Stimulated activated CD4-positive, alpha-beta T cell treated with anti-CD3 and anti-CD28 coated beads, Interleukin-4, amount 100 ng/mL, for 1 hour (primary cell): ENCODE measurements around the gene BZW2.
"Not testable (repeated sequence)": the region's sequence is repeated elsewhere in the genome, so short reads cannot be mapped to it uniquely, and the experiment has no call there.

ENCODE experiments used
- DNase-seq: peaks from one replicate; pipeline ENCODE4 v3.0.0-alpha.2; 2020

BZW2 gene

DNA sequence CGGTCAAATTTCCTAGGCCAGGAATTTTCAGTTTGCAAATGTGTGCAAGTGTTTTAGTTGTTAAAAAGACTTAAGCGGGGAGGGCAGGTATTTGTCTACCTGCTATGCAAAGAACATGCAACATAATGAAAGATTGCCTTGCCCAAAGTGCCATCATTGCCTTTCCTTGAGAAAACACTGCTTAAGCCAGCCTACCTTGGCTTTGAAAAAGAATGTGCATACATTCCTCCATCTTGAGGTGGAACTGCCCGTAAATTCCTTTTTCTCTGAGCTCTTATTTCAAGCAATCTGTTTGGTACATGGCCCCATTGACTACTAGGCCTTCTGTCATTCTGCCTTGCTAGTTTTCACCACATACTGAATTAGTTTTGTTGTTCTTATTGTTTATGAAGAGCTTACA, 29.3 kb downstream of the BZW2 start:
- no peak for DNase-seq

DNA sequence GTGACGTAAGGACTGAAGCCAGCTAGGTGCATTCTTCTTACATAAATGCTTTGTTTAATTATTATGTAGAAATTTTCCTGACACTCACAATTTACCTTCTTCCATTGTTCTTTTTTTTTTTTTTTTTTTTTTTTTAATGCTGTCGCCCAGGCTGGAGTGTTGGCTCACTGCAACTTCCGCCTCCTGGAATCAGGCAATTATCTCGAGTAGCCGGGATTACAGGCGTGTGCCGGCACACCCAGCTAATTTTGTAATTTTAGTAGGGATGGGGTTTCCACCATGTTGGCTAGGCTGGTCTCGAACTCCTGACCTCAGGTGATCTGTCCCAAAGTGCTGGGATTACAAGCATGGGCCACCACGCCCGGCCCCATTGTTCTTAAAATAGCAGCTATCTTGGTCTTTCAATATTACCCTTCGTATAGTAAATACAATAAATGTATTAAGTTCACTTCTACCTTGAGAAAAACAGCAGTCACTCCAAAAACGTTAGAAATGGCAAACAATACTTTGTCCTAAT, 32.1 kb downstream of the BZW2 start:
- DNase-seq = no peak

DNA sequence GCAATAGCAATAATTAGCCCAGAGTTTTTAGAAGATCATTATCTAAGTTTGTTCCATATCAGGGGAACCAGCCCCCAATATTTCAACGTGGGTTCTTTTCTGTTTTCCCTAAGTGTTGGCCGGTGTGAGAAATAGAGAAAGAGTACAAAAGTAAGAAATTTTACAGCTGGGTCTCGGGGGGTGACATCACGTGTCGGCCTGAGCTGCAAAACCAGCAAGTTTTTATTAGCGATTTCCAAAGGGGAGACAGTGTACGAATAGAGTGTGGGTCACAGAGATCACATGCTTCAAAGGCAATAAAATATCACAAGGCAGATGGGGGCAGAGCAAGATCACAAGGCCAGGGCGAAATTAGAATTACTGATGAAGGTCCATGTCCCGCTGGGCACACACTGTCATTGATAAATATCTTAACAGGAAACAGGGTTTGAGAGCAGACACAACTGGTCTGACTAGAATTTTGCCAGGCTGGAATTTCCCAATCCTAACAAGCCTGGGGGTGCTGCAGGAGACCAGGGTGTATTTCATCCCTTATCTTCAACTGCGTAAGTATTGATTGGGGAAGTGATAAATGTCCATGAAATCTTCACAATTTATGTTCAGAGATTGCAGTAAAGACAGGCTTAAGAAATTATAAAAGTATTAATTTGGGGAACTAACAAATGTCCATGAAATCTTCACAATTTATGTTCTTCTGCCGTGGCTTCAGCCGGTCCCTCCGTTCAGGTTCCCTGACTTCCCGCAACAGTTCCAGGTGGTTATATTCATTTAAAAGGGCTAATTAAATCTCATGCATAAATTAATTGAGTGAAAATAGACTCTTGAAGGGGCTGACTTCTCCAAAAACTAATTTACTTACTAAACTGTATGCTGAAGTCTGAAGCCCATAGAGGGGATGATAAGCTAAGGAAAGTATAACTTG, 32.9 kb downstream of the BZW2 start:
- DNase-seq = not testable (repeated sequence)

DNA sequence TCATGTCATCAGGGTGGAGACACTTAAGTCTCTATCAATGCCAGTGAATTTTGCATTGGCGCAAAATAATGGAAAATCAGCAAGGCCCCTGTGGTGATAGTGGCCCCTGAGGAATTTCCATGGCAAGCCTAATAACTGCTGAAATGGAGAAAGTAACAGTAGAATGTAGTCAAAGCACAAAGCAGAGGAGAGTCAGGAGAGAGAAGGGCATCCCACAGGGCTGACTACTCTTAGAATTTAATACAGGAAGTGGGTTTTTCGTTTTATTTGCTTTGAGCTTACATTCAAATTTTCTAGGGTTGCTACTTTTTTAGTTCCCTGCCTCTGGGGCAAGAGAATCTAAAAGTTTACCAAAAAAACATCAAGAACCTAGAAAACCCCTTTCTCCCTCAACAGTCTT, 39.0 kb downstream of the BZW2 start:
- no peak for DNase-seq

DNA sequence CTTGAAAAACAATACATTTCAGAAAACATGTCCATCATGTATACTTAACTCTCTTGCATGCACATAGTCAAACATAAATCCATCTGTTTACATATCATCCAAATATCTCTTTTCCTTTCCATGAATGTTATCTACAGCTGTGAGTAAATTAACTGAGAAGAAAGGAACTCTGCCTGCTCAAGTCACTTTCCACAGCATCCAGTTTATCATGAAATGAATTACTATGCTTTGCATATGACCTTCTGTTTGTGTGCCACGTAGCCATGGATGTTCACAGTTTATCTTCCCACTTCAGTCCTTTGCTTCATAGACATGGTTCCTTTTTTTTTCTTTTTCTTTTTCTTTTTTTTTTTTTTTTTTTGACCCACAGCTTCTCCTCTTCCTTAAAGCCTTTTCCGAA, 39.6 kb downstream of the BZW2 start:
- DNase-seq = no peak

DNA sequence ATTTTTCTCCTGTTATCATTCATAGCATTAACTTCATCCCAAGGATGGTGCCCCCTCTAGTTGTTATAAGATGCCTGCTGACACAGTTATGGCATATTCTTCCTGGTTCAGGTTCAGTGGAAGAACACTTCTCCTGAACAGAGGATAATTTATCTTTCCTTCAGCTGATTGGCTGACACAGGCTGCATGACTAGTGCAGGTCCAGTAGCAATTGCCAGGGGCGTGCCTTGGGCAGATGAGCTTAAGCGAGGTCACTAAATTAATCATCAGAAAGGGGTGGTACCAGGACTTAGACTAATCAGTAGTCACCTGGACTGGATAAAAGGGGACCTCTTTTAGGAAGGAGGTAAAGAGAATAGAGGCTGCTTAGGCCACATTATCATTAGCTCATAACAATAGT, 42.3 kb downstream of the BZW2 start:
- DNase-seq = no peak

DNA sequence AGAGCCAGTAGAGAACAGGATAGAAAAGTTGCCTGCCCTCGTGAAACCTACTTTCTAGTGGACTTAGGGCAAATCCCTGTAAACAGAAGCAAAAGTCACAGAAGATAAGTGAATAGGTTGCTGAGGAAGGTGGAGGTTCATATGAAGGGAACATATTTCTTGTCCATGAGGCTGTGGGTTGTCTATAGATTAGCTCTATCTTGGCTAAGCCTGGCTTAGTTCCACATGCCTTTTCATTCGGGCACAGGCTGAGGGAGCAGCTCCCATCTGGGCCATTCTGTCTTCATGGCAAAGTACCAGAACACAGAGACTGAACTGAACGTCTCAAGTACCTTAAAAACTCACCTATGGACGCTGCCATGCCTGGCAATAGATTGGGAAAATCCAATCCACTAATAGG, 45.3 kb downstream of the BZW2 start:
- no peak for DNase-seq

DNA sequence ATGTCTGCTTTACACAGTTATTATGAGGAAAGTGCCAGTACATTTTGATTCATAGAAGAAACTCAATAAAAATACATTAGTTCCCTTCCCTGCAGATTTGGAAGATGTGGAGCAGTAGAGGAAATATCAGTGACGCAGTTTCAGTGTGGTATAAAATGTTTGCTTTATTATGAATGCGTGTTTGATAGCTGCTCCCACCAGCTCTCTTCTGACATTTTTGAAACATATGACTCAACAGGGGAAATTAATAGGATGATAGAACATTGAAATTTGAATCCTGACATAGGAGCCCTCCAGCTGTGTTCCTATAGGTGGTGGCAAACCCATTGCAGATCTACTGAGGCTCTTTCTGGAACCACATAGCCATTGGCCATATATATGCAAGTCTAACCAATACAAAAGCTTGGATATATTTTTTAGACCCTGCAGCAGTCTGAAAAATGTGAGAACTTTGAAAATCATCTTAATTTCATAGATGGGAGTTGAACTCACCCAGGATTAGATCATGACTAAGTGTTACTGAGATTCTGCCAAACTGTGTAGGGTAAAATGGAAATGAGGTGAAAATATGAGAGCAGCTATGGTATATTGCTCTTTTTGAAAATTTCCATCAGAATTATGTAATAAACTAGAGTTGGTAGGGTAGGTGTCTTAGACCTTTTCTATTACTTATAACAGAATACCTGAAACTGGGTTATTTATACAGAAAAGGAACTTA, 47.8 kb downstream of the BZW2 start:
- no peak for DNase-seq

DNA sequence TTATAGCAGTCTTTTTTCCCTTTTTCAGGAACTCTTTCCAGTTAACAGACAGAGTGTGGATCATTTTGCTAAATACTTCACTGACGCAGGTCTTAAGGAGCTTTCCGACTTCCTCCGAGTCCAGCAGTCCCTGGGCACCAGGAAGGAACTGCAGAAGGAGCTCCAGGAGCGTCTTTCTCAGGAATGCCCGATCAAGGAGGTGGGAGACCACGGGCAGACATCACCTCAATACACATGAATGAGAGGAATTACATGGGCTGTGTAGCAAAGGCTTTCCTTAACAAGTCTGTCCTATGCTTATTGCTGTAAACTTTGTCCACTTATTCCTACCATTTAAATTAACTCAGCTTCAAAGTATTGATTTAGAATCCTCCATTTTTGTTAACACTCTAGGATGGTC, 48.8 kb downstream of the BZW2 start:
- DNase-seq = no peak

DNA sequence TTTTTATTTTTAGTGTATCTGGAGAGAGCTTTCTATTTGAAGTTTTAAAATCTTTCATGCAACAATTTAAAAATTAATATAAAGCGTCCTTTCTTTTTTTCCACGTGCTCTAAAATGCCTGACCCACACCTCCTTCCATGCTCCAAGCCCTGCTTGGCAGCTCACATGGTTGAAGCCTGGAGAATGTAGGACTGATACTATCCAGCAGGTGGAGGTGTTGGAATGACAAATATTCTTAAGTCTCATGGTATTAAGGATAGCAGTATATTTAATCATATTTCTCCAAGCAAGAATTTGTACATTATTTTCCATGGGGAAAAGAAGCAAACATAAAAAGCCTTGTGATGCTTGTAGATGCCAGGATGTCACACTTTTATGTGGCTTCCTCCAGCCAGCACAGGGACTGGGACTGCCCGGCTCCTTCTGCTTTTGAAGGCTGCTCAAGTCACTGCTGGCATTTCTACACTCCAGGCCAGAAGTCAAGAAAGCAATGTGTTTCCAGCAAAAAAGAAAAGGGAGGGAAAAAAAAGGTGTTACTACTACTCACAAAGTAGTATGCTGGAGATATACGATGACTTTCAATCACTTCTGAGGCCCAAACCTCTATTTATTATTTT, 49.7 kb downstream of the BZW2 start:
- DNase-seq = no peak

DNA sequence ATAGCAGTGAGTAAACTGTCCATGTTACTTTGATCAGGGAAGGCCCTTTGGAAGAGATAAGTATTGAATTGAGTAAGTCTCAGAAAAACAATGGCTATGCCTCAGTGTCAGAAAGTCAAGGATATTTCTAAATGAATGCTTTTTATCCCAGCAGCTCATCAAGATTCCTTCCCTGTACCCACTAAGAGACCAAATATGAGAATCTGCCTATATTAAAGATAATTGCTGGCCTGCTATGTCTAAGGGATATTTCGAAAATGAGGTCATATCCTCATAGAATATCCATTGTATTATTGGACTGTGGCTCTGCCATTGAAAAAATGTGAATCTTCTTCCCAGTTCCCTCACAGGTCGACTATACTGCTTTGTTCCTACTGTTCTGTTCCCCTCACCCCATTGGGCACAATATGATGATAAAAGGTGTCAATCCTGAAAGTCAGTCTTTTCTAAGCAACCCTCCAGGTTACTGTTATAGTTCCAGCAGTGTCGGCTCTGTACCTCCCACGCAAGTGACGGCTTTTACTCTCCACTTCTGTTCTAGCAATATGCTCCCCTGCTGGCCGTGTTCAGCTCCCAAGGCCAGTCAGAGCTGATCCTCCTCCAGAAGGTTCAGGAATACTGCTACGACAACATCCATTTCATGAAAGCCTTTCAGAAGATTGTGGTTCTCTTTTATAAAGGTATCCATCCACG, 51.7 kb downstream of the BZW2 start:
- no peak for DNase-seq

DNA sequence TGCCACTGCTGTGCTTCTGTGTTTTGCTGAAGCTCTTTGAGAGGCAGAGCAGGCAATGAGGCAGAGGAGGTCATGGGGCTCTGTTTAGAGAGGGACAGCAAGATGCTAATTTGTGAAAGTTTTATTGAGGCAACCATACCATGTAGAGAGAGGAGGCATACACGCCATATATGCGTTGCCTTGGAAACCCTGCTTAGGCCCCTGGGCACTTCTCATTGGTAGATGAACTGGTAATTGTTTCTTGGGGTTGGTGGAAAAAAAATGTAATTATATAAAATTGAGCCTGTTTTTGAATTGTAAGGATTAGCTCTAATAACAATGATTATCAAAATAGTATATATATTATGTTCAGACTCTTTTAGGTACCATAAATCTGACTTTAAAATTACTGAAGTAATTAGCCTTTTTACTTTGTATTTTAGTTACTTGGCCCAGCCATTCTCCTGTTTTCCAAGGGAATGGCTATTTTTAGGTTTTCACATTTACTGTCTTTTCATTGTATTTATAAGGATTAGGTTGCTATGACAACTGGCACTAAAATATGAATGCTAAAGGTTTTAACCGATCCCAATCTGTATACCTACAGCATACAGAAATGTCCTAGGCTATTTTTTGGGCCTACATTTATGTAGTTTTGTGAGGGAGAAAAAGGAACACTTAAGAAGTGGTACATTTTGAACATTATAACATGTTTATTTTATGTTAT, 52.4 kb downstream of the BZW2 start:
- no peak for DNase-seq

DNA sequence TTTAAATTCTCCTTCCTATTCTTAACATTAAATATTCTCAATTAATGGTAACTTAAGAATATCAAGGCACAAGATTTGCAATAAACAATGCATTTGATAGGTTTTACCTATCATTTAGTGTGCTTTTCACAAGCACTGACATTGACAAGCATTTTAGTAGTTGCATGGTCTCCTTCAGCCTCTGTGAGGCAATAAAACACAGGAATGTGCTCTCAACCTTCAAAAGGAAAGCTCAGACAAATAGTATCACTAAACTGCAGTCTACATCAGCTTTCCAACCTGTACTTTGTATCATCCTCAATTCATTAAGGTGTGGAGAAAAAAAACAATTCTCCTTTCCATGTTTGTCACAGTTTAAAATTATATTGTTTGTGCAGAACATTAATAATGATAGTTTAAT, 56.5 kb downstream of the BZW2 start:
- no peak for DNase-seq

DNA sequence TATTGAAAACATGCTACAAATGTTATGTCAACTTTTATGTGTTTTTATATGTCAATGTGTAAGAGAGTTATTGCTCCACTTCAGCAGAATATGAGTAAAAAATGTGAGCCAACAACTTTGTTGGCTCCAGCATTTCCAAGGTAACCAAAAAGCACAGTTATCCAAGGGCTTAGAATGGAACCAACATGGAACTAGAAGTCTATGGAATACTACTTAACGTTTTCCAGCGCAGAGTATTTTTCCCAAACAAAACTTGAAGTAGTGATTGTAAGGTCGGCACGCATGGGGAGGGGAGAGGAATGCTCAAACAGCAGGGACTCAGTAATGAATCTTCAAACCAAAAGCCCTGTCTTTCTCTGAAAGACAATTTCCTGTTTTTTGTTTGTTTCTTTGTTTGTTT, 62.5 kb downstream of the BZW2 start:
- DNase-seq = no peak

DNA sequence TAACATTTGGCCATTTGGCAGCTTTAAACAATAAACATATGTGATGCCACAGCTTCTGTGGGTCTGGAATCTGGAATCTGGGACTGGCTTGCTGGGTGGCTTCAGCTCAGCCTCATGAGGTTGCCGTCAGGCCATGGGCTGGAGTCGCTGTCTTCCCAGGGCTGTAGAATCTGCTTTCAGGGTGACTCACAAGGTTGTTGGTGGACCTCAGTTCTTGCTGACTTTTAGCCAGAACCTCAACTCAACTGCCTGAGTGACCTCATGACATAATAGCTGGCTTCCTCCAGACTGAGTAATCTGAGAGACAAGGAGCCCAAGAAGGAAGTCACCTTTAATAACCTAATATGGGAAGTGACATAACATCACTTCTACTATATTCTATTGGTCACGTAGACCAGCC, 63.0 kb downstream of the BZW2 start:
- DNase-seq = no peak

DNA sequence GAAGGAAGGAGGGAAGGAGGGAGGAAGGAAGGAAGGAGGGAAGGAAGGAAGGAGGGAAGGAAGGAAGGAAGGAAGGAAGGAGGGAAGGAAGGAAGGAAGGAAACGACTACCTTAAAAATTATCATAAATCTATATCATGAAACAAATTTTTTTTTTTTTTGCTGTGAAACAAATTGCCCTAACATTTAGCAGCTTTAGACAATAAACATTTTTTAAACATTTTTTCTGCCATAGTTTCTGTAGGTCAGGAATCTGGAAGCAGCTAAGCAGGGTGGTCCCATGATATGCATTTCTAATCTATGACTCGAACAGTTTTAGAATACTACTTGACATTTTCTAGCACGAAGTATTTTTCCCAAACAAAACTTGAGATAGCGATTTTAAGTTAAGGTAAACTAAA, 64.7 kb downstream of the BZW2 start:
- DNase-seq = no peak

DNA sequence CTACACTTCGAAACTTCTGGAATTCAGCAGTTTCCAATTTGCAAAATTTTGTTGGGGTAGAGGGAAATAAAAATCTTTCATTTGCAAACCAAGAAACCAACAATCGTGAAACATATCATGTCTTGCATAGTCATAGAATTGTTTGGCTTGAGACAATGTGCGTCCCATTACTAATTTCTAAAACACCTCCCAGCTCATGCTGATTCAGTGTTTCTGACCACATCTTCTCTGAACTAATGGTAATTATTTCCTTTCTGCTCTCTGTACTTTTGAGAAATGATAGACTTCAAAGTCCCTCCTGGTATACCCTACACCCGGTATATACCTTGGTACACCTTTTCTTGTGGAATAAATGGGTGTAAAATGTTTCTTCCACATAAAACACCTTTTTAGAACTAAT, 65.7 kb downstream of the BZW2 start:
- no peak for DNase-seq

DNA sequence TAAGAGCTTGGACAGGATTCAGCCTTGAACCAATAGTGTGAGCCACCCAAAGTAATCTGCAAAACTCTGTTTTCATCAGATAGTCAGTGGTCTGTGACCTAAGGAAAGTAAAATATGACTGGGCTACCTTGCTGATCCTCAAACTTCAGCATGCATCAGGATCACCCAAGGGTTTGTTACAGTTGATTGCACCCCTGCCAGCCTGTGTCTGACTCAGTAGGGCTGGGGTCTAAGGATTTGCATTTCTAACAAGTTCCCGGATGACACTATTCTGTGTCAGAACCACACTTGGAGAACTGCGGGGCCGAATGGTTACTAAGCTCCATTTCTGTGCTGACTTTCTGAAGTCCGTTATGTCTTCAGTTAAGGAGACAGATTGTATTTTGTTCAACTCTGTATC, 66.9 kb downstream of the BZW2 start:
- no peak for DNase-seq

DNA sequence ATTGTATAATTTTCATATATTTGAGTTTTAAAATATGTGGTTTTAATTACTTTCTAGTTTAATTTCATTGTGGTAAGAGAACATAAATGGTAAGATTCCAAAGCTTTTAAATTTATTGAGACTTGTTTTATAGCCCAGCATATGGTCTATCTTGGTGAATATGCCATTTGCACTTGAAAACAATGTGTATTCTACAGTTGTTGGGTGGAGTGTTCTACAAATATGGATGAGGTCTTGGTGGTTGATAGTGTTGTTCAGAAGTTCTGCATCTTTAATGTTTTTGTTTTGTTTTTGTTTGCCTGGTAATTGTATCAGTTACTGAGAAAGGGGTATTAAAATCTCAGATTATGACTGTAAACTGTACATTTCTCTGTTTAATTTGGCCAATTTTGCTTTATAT, 69.9 kb downstream of the BZW2 start:
- no peak for DNase-seq

DNA sequence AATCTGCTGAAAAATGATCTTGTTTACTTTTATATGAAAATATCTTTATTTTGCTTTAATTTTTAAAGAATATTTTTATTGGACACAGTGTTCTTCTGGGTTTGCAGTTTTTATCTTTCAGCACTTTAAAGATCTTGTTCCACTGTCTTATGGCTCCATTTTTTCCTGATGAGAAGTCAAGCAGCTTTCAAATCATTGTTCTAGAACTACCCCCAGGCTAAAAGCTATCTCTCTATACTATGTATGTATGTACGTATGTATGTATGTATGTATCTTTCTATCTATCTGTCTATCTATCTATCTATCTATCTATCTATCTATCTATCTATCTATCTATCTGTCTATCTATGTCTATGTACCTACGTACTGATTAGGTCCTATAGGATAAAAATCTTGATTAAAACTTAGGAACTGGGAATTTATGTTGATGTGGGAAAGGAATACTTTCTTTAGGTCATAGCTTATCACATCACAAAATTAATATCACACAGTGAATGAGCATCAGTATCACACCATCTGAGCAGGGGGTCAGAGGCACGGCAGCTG, 72.2 kb downstream of the BZW2 start:
- DNase-seq = no peak

DNA sequence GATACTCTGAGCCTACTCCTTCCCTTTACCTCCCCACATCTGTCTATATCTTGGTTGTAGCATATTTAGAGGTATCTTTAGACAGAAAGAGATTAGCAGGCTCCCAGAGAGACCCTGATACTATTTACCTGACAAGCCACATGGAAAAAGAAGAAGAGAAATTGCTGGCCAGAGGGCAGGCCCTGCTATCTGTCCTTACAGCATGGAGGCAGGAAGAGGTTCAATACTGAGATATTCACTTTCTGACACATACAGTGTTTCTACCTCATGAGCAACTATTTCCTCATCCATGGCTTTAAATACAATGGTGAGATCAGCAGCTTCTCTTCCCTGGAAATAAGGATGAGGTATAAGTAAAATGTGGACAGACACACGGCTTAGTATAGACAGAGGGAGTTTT, 73.7 kb downstream of the BZW2 start:
- DNase-seq = no peak

DNA sequence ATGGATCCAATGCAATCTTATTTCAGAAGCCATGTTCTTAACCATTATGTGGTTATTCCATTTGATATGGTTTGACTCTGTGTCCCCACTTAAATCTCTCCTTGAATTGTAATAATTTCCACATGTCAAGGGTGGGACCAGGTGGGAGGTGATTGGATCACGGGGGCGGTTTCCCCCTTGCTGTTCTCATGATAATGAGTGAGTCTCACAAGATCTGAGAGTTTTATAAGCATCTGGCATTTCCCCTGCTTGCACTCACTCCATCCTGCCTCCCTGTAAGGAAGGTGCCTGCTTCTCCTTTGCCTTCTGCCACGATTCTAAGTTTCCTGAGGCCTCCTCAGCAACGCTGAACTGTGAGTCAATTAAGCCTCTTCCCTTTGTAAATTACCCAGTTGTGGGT, 75.6 kb downstream of the BZW2 start:
- no peak for DNase-seq
